Urinary bladder (tissue), 4 donors: ENCODE results near the gene SCN2A. TPM values are rescaled to one million over a fixed set of nuclear protein-coding genes. Genes with fewer than 3 reads are reported as not detected.

ENCODE experiments used
- DNase-seq: peaks from one replicate; pipeline ENCODE4 v3.0.0-alpha.2; 2015; ENCODE audit errors: extremely low spot score
- H3K27ac ChIP-seq: one replicate; pipeline ENCODE4 v1.5.1; 2013; ENCODE audit warnings: low read depth, mild to moderate bottlenecking, moderate library complexity
- H3K36me3 ChIP-seq: one replicate; pipeline ENCODE4 v1.6.1; 2013; ENCODE audit warnings: mild to moderate bottlenecking, moderate library complexity; ENCODE audit not compliant: insufficient read depth
- H3K4me1 ChIP-seq: one replicate; pipeline ENCODE4 v1.6.1; 2013; ENCODE audit warnings: mild to moderate bottlenecking, moderate library complexity; ENCODE audit not compliant: insufficient read depth
- H3K4me3 ChIP-seq: one replicate; pipeline ENCODE4 v1.5.1; 2013; ENCODE audit warnings: low read depth, low read length
- WGBS: extraction: QIAGEN DNeasy Blood & Tissue Kit; methylation state at CpG from one replicate; pipeline ENCODE4 v1.1.7; 2013; 5-methylcytosine and 5-hydroxymethylcytosine counted together
- polyA plus RNA-seq: library from polyadenylated mRNA; stranded (reverse); fragments of 200-250 nt; gene quantifications from one replicate; pipeline ENCODE4 v1.2.3, GENCODE V29; 2013
- total RNA-seq: library from RNA; depleted of rRNA; stranded (reverse); fragments of >200 nt; gene quantifications from one replicate; pipeline ENCODE4 v1.2.3, GENCODE V29; 2014
- donor health status: healthy with polysubstance abuse.
- donor health status: healthy.

The SCN2A gene
- total and polyA plus RNA-seq, 2 donors: 0.27 to 5.3 TPM

- Histone ChIP-seq H3K4me3 (no peak overlapping the region), H3K27ac (no peak overlapping the region), H3K4me1 (no peaks in the 10 kb centered on the region), H3K36me3 (no peaks in the 10 kb centered on the region)
- DNase-seq: no peak
- WGBS: 87% methylated on average over 2 of the region's 2 CpGs
These were observed 36.7 kb downstream of the SCN2A start for GRCh38 chr2:165275932-165276331.

- Histone ChIP-seq H3K27ac (no peak overlapping the region), H3K4me1 (no peaks in the 10 kb centered on the region), H3K36me3 (no peaks in the 10 kb centered on the region), H3K4me3 (no peak overlapping the region)
- DNase-seq: no peak
These were observed 38.1 kb downstream of the SCN2A start for GRCh38 chr2:165277295-165277694.

- no peaks in the 10 kb centered on the region for H3K4me1 ChIP-seq
- no peak overlapping the region for H3K27ac ChIP-seq
- H3K4me3 ChIP-seq: no peak overlapping the region
- DNase-seq: no peak
- 70% methylated on average over 5 of the region's 5 CpGs for WGBS
- H3K36me3 ChIP-seq: no peaks in the 10 kb centered on the region
These were observed 38.8 kb downstream of the SCN2A start for GRCh38 chr2:165277860-165278656.

DNA sequence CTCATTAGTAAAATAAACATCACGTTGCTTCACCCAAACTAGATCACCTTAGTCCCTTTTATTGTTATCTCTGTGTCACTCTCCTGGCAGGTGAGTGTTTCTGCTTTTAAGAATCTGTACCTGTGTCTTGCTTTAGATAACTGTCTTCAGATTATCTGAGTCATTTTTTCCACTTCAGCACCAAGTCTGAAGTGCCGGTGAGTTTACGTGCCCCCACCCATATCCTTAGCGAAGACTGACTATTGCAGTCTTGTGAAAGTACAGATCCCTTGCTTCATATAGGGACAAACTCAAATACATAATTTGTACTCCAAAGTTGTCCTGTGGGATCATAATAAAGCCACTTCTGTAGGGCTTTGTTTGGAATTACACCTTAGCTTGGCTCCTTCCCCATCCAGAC lies 41.1 kb downstream of the SCN2A start:
- Histone ChIP-seq H3K36me3 (no peaks in the 10 kb centered on the region), H3K4me3 (no peak overlapping the region), H3K4me1 (no peaks in the 10 kb centered on the region), H3K27ac (no peak overlapping the region)
- 82% methylated on average over 4 of the region's 4 CpGs for WGBS
- no peak for DNase-seq

DNA sequence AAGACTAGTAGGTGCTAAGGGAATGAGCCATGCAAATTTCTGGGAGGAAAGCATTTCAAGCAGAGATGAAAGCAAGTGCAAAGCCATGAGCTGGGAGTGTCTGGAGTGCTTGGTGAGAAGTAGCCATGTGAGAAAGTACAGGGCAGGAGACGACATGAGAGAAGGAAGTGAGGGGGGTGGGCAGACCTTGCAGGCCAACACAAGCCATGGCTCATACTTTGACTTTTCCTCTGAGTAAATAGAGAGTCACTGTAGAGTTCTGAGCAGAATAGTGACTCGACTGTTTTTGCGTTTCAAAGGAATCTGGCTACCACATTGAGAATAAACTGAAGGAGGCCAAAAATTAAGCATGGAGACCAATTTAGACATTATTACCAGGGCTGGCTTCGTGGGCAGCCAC lies 42.2 kb downstream of the SCN2A start:
- WGBS: 76% methylated on average over 4 of the region's 4 CpGs
- Histone ChIP-seq H3K4me1 (no peaks in the 10 kb centered on the region), H3K4me3 (no peak overlapping the region)

GRCh38 chr2:165283342-165283741 lies 44.1 kb downstream of the SCN2A start:
- no peaks in the 10 kb centered on the region for H3K4me1 ChIP-seq
- H3K27ac ChIP-seq: no peak overlapping the region
- no peak for DNase-seq
- no peaks in the 10 kb centered on the region for H3K36me3 ChIP-seq
- WGBS: 97% methylated on average over 1 of the region's 1 CpG
- H3K4me3 ChIP-seq: no peak overlapping the region

More for the DNA sequence above, 42.2 kb downstream of the SCN2A start:
- no peak for DNase-seq
- Histone ChIP-seq H3K36me3 (no peaks in the 10 kb centered on the region), H3K27ac (no peak overlapping the region)

DNA sequence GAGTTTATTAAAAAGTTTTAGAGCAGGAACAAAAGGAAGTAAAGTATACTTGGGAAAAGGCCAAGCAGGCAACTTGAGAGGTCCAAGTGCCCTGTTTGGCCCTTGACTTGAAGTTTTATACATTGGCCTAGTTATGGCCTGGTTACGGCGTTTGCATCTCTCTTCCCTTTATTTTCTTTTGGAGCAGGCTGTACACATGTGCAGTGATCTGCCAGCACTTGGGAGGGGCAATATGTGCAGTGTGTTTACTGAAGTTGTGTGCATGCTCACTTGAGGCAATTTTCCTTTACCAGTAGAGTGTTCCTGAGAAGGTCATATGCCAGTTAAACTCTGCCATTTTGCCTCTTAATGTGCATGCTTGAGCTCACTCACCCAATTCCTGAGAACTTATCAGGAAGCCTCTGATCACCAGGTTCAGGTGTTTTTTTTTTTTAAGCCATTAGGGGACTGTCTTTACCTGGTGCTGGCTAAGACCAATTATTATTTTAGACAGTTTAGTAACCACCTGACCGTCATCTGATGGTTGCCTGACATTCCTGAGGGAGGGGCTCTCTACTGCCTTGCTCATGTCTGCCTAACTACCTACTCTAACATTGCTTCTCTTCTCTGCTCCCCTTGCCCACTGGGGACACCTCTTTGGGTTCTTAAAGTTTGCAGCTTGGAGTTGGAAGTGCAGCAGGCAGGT lies 48.0 kb downstream of the SCN2A start:
- Histone ChIP-seq H3K36me3 (no peaks in the 10 kb centered on the region), H3K27ac (no peak overlapping the region), H3K4me3 (no peak overlapping the region), H3K4me1 (no peaks in the 10 kb centered on the region)
- WGBS: 66% methylated on average over 3 of the region's 3 CpGs
- DNase-seq: no peak

DNA sequence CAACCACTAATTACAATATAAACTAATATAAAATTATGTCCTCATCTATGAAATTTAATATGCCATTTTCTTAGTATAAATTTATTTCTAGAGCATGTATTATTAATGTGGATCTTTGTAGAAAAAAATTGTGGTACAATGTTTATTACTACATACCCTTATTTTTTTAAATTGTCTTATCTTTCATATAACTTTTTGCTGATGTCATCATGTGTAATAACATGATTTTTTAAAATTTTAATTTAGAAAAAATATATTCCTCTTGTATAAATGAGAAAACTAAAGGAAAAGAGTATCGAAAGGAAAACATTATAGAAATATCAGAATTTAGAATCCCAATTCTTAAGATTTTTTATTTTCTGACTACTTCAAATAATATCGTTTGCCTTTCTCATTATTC lies 49.9 kb downstream of the SCN2A start:
- H3K4me1 ChIP-seq: no peaks in the 10 kb centered on the region
- 76% methylated on average over 2 of the region's 2 CpGs for WGBS
- H3K4me3 ChIP-seq: no peak overlapping the region

DNA sequence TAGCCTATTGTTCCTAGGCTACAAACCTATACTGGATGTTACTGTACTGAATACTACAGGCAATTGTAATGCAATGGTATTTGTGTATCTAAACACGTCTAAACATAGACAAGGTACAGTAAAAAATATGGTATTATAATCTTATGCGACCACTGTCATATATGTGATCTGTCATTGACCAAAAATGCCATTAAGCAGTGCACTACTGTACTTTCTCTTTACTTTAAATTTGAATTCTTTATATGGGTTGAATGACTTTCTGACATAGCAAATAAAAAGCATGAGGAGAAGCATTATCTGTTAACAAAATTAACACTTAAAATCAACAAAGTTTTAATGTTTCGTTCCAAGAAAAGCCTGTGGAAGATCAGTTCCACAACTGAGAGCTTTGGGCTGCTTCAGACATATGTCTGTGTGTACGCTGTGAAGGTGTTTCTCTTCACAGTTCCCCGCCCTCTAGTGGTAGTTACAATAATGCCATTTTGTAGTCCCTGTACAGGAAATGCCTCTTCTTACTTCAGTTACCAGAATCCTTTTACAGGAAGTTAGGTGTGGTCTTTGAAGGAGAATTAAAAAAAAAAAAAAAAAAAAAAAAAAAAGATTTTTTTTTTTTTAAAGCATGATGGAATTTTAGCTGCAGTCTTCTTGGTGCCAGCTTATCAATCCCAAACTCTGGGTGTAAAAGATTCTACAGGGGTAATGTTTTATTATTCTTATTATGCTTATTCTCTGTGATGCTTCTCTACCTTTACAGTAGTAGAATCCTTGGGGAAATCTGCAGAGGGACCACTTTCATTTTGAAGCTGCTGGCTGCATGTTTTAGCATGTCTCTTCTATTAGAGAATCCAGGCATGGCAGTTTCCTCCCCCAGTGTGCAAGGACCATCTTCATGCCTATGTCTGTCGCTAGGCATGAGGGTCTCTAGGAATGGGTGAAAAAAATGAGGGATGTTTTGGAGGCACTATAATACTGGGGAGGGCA lies 54.5 kb downstream of the SCN2A start:
- H3K27ac ChIP-seq: no peak overlapping the region
- 19% methylated on average over 6 of the region's 6 CpGs for WGBS
- peak overlapping the region; percentile 16 for H3K4me3 ChIP-seq
- peak; percentile 88 for DNase-seq
- H3K36me3 ChIP-seq: no peaks in the 10 kb centered on the region
- no peaks in the 10 kb centered on the region for H3K4me1 ChIP-seq

More for the DNA sequence above, 49.9 kb downstream of the SCN2A start:
- Histone ChIP-seq H3K27ac (no peak overlapping the region), H3K36me3 (no peaks in the 10 kb centered on the region)
- no peak for DNase-seq

DNA sequence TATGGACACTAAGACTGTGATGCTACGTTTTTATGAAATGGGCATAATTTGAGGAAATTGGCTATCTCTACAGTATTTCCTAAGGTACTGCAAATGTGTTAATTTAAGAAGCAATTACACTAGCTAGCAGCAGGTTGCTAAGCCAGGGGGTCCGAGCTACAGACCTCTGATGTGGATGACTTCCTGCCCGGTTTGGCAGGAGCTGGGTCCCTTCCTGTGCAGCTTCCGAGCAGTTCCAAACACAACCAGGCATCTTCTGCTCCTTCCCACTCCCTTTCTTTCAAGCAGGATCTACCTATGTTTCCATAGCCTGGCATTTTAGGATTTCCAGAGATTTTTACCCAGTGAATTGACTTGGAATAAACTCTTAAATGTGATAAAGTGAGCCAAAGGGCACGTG lies 55.7 kb downstream of the SCN2A start:
- Histone ChIP-seq H3K36me3 (no peaks in the 10 kb centered on the region), H3K27ac (no peak overlapping the region), H3K4me1 (no peaks in the 10 kb centered on the region), H3K4me3 (no peak overlapping the region)
- DNase-seq: no peak
- WGBS: 52% methylated on average over 5 of the region's 5 CpGs

- no peaks in the 10 kb centered on the region for H3K36me3 ChIP-seq
- no peak overlapping the region for H3K4me3 ChIP-seq
- no peaks in the 10 kb centered on the region for H3K4me1 ChIP-seq
- no peak for DNase-seq
- WGBS: 93% methylated on average over 4 of the region's 4 CpGs
- no peak overlapping the region for H3K27ac ChIP-seq
These were observed 56.4 kb downstream of the SCN2A start for GRCh38 chr2:165295643-165296042.

GRCh38 chr2:165305391-165306096 lies 66.3 kb downstream of the SCN2A start:
- Histone ChIP-seq H3K36me3 (no peaks in the 10 kb centered on the region), H3K4me3 (no peak overlapping the region), H3K4me1 (no peaks in the 10 kb centered on the region), H3K27ac (no peak overlapping the region)
- no peak for DNase-seq
- WGBS: 17% methylated on average over 3 of the region's 3 CpGs

DNA sequence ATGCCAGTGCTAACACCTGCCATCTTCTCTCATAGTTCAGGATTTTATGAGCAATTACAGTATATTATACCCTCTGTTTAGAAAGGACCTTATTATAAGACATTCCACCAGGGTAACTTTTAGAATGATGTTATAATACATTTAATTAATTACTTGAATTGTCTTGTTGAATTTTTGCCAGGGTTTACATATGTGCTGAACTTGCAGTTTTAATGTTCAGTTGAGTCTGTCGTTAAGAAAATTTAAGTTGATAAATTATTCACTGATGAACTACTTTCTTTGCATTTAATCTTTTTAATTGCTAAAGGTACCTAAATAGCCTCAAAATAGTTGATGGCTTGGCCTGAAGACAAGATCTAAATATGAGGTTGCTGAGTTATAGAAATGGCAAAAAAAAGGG lies 68.1 kb downstream of the SCN2A start:
- Histone ChIP-seq H3K4me1 (no peaks in the 10 kb centered on the region), H3K4me3 (no peak overlapping the region), H3K27ac (no peak overlapping the region), H3K36me3 (no peaks in the 10 kb centered on the region)
- 91% methylated on average over 1 of the region's 1 CpG for WGBS
- no peak for DNase-seq
